Neural cell (in vitro differentiated cells): ENCODE results near the gene TM9SF4.

Source experiments
- EP300 ChIP-seq: fragments of 450-650 bp; conservative IDR thresholded peaks from 2 replicates; pipeline ENCODE4 v1.6.1; 2014; ENCODE audit warnings: antibody characterized with exemption, mild to moderate bottlenecking, moderate library complexity; ENCODE audit not compliant: poor library complexity, severe bottlenecking
- EZH2 ChIP-seq: fragments of 200-600, 300-800 bp; shearing (Covaris generic), sonication (generic); IDR thresholded peaks from 2 replicates; pipeline ENCODE4 v1.6.1; 2014; ENCODE audit warnings: antibody characterized with exemption, low read length, borderline replicate concordance, mild to moderate bottlenecking; ENCODE audit not compliant: insufficient read depth, poor library complexity, severe bottlenecking
- MXI1 ChIP-seq: fragments of 450-650 bp; conservative IDR thresholded peaks from 2 replicates; pipeline ENCODE4 v1.6.1; 2014; ENCODE audit warnings: antibody characterized with exemption, mild to moderate bottlenecking; ENCODE audit not compliant: poor library complexity, severe bottlenecking
- POLR2AphosphoS5 ChIP-seq: IDR thresholded peaks from 2 replicates; pipeline ENCODE4 v1.6.1; 2012
- RAD21 ChIP-seq: fragments of 450-650 bp; conservative IDR thresholded peaks from 2 replicates; pipeline ENCODE4 v1.6.1; 2014; ENCODE audit warnings: antibody characterized with exemption, mild to moderate bottlenecking, moderate library complexity
- SMC3 ChIP-seq: fragments of 450-650 bp; conservative IDR thresholded peaks from 2 replicates; pipeline ENCODE4 v1.6.1; 2014; ENCODE audit warnings: antibody characterized with exemption, mild to moderate bottlenecking, moderate library complexity; ENCODE audit not compliant: poor library complexity
- TAF1 ChIP-seq: IDR thresholded peaks from 2 replicates; pipeline ENCODE4 v1.6.1; 2012; ENCODE audit warnings: low read depth
- TF ChIP-seq, protein P1 (sequence below): fragments of 450-650 bp; IDR thresholded peaks from 2 replicates; pipeline ENCODE4 v1.5.1; 2014; ENCODE audit warnings: antibody characterized with exemption, mild to moderate bottlenecking, moderate library complexity; ENCODE audit not compliant: poor library complexity, severe bottlenecking
- TF ChIP-seq, protein P2 (sequence below): IDR thresholded peaks from 2 replicates; pipeline ENCODE4 v1.6.1; 2012; ENCODE audit warnings: borderline replicate concordance

DNA sequence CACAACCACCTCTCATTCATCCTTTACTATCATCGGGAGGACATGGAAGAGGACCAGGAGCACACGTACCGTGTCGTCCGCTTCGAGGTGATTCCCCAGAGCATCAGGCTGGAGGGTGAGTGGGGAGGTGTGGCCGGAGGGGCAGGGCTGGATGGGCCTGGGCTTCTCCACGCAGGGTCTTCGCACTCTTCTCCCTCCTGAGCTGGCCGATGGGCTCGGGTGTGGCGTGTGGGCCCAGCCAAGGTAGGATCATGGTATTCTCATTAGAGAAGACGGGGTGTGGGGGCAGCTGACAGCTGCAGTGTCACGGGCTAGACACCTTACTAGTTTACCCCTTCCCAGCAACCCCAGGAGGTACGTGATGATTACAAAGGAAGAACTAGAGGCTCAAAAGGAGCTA is 33.5 kb downstream of the TM9SF4 start:
- TF ChIP-seq, protein P1, sequence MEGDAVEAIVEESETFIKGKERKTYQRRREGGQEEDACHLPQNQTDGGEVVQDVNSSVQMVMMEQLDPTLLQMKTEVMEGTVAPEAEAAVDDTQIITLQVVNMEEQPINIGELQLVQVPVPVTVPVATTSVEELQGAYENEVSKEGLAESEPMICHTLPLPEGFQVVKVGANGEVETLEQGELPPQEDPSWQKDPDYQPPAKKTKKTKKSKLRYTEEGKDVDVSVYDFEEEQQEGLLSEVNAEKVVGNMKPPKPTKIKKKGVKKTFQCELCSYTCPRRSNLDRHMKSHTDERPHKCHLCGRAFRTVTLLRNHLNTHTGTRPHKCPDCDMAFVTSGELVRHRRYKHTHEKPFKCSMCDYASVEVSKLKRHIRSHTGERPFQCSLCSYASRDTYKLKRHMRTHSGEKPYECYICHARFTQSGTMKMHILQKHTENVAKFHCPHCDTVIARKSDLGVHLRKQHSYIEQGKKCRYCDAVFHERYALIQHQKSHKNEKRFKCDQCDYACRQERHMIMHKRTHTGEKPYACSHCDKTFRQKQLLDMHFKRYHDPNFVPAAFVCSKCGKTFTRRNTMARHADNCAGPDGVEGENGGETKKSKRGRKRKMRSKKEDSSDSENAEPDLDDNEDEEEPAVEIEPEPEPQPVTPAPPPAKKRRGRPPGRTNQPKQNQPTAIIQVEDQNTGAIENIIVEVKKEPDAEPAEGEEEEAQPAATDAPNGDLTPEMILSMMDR = no peak
- TF ChIP-seq EZH2 (no peak), POLR2AphosphoS5 (no peak), MXI1 (no peak), EP300 (no peak), RAD21 (no peak), TAF1 (no peak), SMC3 (no peak)
- TF ChIP-seq, protein P2, sequence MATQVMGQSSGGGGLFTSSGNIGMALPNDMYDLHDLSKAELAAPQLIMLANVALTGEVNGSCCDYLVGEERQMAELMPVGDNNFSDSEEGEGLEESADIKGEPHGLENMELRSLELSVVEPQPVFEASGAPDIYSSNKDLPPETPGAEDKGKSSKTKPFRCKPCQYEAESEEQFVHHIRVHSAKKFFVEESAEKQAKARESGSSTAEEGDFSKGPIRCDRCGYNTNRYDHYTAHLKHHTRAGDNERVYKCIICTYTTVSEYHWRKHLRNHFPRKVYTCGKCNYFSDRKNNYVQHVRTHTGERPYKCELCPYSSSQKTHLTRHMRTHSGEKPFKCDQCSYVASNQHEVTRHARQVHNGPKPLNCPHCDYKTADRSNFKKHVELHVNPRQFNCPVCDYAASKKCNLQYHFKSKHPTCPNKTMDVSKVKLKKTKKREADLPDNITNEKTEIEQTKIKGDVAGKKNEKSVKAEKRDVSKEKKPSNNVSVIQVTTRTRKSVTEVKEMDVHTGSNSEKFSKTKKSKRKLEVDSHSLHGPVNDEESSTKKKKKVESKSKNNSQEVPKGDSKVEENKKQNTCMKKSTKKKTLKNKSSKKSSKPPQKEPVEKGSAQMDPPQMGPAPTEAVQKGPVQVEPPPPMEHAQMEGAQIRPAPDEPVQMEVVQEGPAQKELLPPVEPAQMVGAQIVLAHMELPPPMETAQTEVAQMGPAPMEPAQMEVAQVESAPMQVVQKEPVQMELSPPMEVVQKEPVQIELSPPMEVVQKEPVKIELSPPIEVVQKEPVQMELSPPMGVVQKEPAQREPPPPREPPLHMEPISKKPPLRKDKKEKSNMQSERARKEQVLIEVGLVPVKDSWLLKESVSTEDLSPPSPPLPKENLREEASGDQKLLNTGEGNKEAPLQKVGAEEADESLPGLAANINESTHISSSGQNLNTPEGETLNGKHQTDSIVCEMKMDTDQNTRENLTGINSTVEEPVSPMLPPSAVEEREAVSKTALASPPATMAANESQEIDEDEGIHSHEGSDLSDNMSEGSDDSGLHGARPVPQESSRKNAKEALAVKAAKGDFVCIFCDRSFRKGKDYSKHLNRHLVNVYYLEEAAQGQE = no peak
